ENCODE data around the gene BMP7. TPM values are rescaled to one million over a fixed set of nuclear protein-coding genes. Genes with fewer than 3 reads are reported as not detected.

The BMP7 gene
- total RNA-seq, 2 donors from 2014 or later = 0.34 to 0.78 TPM

DNA sequence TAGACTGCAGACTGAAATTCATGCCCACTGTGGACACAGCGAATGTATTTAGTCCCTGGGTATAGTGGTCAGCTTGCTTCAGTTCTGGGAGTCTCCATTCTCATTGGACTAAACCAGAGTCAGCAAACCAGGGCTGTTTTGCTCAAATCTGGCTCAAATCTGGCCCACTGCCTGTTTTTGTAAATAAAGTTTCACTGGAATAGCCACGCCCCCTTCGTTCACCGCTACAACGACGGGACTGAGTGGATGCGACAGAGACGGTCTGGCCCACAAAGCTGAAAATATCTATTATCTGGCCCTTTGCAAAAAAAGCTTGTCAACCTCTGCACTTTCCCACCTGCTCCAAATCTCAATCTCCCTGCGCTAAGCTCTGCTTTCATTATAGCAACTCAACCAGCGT is 135.4 kb downstream of the BMP7 start:
- intact Hi-C loops (cut with DNase I, micrococcal nuclease) = no loop called here
- no peak for ATAC-seq

DNA sequence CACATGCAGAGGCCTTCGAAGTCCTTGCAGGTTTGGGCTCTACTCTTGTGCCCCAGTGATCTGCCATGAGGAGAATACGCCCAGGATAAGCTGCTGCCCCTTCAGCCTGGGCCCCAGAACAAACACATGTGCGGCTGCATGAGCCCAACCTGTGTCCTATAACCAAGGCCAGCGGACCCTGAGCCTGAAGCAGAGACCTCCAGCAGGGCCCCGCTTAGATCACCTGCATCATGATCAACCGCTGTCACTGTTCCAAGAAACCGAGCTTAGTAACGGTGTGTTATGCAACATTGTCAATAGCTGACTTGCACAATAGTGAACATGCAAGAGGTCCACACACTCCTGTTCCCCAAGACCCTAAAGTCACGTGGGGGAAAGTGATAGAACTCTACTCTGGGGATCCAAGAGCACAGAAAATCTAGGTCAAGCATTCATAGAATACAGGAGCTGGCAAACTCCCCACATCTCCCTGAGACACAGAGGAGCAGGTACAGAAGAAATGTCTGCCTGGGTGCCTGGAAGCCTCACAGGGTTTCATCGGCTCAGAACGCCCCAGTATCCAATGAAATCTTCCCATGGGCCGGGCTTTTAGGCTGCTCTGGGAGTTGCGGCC is 136.2 kb downstream of the BMP7 start:
- DNase-seq = no peak
- no peak for ATAC-seq
- intact Hi-C loops (cut with DNase I, micrococcal nuclease) = no loop called here

More for the DNA sequence above, 135.4 kb downstream of the BMP7 start:
- DNase-seq = no peak

DNA sequence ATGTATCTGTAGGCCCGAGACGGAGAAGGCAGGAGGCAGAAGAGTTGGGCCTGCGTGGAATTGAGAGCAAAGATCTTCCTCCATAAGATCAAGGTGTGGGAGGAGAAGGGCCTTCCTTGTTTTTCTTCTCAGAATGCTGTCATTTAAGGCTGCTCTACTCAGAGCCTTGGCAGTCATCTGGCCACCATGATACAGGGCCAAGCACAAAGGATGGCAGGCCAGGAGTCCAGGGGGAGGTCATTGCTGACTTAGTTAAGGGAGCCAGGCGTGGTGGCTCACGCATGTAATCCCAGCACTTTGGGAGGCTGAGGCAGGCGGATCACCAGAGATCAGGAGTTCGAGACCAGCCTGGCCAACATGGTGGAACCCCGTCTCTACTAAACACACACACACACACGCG is 137.1 kb downstream of the BMP7 start:
- intact Hi-C loops (cut with DNase I, micrococcal nuclease) = no loop called here
- DNase-seq = no peak
- no peak for ATAC-seq

DNA sequence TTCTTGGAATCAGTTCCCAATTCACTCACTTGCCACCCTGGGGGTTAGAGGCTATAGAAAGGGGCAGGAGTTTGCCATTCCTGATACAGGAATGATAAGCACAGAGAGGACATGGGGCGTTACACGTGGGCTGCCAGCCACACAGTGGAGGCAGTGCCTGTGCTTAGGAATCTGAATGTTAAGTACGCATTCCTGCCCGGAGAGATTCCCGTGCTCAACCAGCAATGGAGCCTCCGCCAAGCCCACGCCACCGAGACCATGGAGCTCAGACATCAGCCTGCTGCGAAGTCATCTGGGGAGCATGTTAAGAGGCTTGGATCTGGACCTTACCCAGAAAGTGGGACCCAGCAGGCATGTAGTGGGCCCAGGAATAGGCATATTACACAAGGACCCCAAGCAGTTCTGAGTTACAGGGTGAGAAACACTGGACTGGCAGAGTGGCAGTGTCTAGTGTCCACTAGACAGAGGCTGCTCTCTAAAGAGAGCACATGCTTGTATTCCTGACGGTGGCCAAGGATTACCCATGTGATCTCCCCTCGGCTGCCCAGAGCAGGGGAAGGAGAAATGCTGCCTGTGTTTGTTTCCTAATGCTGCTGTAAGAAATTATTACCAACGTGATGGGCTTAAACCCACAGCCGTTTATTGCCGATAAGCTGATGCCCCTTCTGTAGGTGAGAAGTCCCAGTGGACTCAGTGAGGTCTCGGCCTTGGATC is 138.2 kb downstream of the BMP7 start:
- intact Hi-C loops (cut with DNase I, micrococcal nuclease) = no loop called here

DNA sequence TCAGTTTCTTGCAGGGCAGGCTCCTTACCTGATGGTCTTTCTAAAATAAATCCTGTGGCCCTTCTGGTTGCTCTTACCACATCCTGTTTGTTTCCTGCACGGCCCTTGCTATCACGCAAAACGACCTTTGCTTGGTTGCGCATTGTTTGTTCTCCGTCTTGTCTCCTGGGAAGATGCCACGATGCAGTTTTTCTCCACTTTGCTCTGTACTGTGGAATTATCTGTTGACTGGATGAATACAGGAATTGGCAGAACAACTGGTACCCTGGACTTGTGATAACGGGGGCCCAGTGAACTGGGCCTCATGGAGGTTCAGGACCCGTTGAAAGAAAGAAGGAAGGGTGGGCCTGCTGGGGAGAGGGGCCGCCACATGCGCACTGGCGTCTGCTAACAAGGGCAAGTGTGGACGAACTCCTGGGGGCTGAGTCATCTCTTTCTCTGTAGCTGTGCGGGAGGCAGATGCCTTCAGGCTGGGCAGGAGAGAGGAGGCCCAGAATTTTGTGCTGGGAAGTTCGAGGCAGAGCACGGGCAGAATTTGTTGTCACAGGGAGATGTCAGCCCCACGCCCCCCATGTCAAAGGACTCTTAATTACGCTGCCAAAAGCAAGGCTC is 139.9 kb downstream of the BMP7 start:
- intact Hi-C loops (cut with DNase I, micrococcal nuclease) = no loop called here
- DNase-seq = no peak
- ATAC-seq = no peak

More for the DNA sequence above, 138.2 kb downstream of the BMP7 start:
- ATAC-seq (no peak), DNase-seq (no peak)

DNA sequence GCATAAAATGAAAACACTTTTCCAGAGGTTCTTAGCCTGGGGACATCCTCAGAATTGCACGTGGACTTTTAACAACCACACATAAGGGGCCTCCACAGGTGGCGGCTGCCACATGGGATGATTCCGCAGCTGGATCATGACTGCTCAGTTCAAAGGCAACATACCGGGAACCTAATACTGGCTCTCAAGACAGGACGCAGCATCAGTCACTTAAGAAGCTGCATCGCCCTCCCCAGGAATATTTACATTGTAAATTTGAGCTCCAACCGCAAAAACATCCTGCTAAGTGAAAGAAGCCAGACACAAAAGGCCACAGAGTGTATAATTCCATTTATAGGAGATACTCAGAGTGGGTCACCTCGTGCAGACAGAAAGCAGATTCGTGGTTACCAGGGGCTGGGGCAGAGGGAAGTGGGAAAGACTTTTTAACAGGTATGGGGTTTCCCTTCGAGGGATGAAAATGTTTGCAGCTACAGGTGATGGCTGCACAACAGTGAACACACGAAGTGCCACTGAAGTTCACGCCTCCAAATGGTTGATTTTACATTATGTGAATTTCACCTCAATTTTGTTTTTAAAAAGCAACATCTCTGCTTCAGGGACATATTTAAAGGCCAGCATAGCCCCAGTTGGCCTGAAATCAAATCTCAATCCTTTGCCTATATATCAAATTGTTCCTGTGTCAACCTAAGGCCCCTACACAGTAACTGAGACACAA is 141.5 kb downstream of the BMP7 start:
- ATAC-seq (no peak), DNase-seq (no peak)
- intact Hi-C loops (cut with DNase I, micrococcal nuclease) = no loop called here

DNA sequence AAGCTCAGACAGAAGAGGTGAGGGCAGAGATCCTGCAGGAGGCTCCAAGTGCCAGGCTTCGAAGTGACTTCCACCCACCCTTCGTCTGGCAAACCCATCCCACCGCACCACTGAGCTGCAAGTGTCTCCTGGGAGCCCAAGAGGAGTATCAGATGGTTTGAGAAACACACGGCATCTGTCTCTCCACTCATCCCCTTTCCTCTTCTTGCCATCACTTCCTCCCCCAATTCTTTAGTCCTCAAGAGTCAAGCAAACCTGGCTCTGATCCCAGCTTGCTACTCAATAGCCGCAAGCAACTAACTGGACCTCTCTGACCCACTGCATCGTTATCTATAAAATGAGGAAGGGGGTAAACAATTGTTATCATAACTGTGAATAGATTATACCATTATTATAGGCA is 142.1 kb downstream of the BMP7 start:
- ATAC-seq (no peak), DNase-seq (no peak)
- intact Hi-C loops (cut with DNase I, micrococcal nuclease) = no loop called here

DNA sequence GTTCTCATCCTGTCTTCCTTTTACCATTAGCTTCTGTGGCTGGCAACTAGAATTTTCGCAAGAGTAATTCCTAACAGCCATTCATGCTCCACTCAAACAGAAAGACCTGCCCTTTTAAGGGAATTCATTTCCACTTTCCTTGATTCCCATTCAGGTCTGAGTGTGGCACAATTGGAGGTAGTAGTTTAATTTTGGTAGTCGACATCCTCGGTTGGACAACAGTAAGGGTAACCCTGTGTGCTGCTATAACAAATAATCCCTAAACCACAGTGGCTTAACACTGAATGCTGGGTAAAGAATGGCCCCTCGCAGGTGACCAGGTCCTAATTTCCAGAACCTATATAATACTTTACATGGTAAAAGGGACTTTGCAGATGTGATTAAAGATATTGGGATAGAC is 142.9 kb downstream of the BMP7 start:
- DNase-seq (no peak), ATAC-seq (no peak)
- intact Hi-C loops (cut with DNase I, micrococcal nuclease) = no loop called here

DNA sequence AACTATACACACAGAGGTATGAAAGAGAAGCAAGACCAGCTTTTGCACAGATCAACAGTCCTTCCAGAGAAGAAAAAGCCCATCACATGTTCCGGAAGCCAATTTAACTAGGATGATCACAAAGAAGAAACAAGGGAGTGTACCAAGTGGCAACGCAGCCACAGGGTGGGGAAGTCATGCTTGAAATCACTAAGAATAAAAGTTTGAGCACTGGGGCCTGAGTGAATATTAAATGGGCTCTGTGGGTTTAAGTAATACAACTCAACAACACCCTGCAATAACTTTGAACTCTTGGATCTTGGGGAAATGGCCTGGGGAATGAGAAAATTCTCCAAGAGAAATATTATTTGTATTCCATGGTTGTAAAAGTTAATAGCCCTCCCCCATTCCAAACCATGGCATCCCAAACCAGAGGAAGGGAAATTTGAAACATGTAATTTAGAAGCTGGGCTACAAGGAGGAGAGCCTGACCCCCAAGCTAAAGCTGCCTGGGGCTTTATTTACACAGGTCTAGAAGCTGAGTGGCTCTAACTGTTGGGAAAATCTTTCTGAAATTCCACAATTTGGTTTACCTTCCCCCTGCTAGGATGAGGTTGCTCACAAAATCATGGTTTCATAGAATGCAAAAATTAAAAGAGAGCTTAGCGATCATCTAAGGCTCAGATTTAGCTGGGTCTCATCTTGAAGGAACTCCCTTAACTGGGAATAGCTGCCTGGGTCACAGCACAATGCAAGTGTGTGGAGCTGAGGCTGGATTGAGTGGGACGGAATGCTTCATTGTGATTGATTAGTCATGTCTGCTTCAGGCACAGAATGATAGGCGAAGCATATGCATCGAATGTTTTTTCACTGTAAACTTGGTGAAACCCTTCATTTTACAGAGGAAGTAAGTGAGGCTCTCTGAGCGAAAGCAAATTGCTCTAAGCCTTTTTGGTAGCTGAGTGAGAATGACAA is 143.6 kb downstream of the BMP7 start:
- DNase-seq (no peak), ATAC-seq (no peak)
- intact Hi-C loops (cut with DNase I, micrococcal nuclease) = no loop called here

DNA sequence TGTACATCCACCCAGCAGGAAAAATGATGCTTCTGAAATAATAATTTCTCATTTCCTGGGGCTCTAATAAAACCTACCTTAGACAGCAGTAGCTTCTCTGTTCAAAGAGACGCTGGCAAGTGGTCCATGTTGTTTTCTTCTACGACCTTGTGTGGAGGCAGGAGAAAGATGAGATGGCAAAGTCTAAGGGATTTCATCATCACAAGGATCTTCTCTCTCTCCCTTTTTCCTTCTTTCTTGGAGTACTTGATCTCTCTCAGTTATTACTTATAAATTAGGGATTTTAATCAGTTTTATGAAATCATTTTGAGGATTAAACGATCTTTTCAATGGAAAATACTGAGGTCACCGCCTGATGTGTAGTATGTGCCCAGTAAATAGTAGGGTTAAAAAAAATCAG is 147.5 kb downstream of the BMP7 start:
- DNase-seq (no peak), ATAC-seq (no peak)
- intact Hi-C loops (cut with DNase I, micrococcal nuclease) = no loop called here

Other genes with a start within 250 kb of the BMP7 start
- not detected for gene SPO11, start 63.2 kb upstream of the BMP7 start, total RNA-seq
- gene RAE1, start 84.6 kb upstream of the BMP7 start, total RNA-seq = 10 to 100 TPM; 16.0 to 17.2 TPM
- 10 to 100 TPM; 26.9 to 44.8 TPM for gene RBM38, start 124.8 kb upstream of the BMP7 start, total RNA-seq